Tibial artery (tissue), 4 donors: Measurements from ENCODE around the gene B3GALNT2.

Source experiments
- DNase-seq, 2 donors: peaks; one replicate each; pipeline ENCODE4 v3.0.0-alpha.2; 2019
- H3K27ac ChIP-seq, 2 donors: fragments of 200-600 bp; sonication (generic) in 1 of 2; 1 replicate in 1 of 2; 2 replicates in 1 of 2; pipeline ENCODE4 v1.5.1; 2018 to 2019; ENCODE audit warnings: mild to moderate bottlenecking in 1 of 2
- H3K27me3 ChIP-seq, 2 donors: fragments of 200-600 bp; sonication (generic) in 1 of 2; one replicate each; pipeline versions ENCODE4 v1.5.1 to v1.6.0; 2016 to 2019
- H3K36me3 ChIP-seq, 3 donors: fragments of 200-600 bp; sonication (generic) in 2 of 3; one replicate each; pipeline ENCODE4 v1.5.1; 2016 to 2019; ENCODE audit warnings: mild to moderate bottlenecking in 2 of 3
- H3K4me1 ChIP-seq, 4 donors: fragments of 200-600 bp; sonication (generic) in 2 of 4; 1 replicate in 3 of 4; 2 replicates in 1 of 4; pipeline ENCODE4 v1.5.1; 2016 to 2019
- H3K4me3 ChIP-seq, 2 donors: fragments of 200-600 bp; sonication (generic) in 1 of 2; 1 replicate in 1 of 2; 2 replicates in 1 of 2; pipeline ENCODE4 v1.5.1; 2018 to 2019; ENCODE audit warnings: mild to moderate bottlenecking in 2 of 2
- H3K9me3 ChIP-seq, 3 donors: fragments of 200-600 bp; sonication (generic) in 1 of 3; one replicate each; pipeline ENCODE4 v1.5.1; 2016 to 2019
- CTCF ChIP-seq, 2 experiments: fragments of 200-600 bp in 1 of 2; fragments of 450-650 bp in 1 of 2; IDR thresholded peaks; one replicate each; pipeline ENCODE4 v1.5.1; 2017 to 2019; ENCODE audit warnings: antibody characterized with exemption in 2 of 2, mild to moderate bottlenecking in 1 of 2, moderate library complexity in 1 of 2
- intact Hi-C: fragments of 100-400 bp; cut with DNase I; formaldehyde crosslinking; loops from one replicate; pipeline ENCODE4 v1.15.0; 2023; ENCODE audit warnings: low total_unique reads

B3GALNT2 gene

GRCh38 chr1:235454021-235454420 lies 50.2 kb downstream of the B3GALNT2 start:
- intact Hi-C loops: no loop called here
- Histone ChIP-seq H3K27ac (no peak overlapping the region), H3K9me3 (no peaks in the 10 kb centered on the region), H3K4me1 (no peaks in the 10 kb centered on the region), H3K27me3 (no peaks in the 10 kb centered on the region), H3K4me3 (no peak overlapping the region), H3K36me3 (peaks cover 38 to 62% (median 50%) of the 10 kb centered on the region in 3 donors)
- no peak for TF ChIP-seq CTCF (IDR thresholded peaks at IDR 0.05)
- DNase-seq: no peak

DNA sequence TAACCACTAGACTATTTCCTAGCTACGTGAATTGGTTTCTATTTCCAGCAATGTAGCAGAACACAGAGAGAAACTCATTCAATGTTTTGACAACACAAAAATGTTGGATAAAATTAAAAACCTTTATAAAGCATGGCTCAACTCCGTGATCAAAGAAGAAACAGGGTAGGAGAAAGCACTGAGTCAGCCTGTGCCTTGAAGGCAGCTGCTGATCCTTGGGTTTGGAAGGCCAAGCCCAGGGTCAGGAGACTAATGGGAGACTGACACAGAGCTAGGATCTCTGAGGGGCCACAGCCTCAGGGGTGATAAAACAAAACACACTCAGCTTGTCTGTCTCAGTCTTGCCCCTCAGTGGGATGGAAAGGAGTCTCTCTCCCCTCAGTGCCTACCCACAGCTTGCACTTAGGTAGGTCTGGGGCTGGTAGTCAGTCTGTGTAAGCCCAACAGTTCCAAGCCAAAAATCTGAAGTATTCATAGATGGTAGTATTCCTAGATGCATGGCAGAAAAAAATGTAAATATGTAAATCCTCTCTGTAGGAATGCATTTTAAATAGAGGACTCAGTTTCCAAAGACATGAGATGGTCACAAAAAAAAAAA lies 53.3 kb downstream of the B3GALNT2 start:
- H3K9me3 ChIP-seq: no peaks in the 10 kb centered on the region
- DNase-seq: no peak
- H3K27ac ChIP-seq: no peak overlapping the region
- TF ChIP-seq CTCF (IDR thresholded peaks at IDR 0.05): no peak
- no peaks in the 10 kb centered on the region for H3K27me3 ChIP-seq
- peaks cover 61 to 83% (median 70%) of the 10 kb centered on the region in 3 donors for H3K36me3 ChIP-seq
- H3K4me3 ChIP-seq: no peak overlapping the region
- no peaks in the 10 kb centered on the region for H3K4me1 ChIP-seq
- intact Hi-C loops: no loop called here

DNA sequence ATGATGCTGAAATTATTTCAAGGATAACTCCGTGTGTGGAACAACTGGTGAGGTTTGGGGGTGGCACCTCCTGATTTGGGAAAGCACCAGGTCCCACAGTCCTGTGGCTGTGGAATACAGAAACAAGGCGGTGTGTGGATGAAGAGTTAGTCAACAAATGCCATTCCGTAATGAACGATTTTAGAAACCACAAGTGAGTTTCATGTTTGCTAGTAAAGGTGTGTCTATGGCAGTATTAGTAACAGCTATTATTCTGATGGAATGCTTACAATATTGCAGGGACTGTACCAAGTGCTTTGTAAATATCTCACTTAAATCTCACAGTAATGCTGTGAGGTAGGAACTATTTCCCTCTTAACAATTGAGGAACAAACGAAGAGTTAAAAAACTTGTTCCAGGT lies 53.8 kb downstream of the B3GALNT2 start:
- Histone ChIP-seq H3K27ac (no peak overlapping the region), H3K4me3 (no peak overlapping the region), H3K4me1 (no peaks in the 10 kb centered on the region), H3K9me3 (no peaks in the 10 kb centered on the region), H3K36me3 (peaks cover 65 to 89% (median 74%) of the 10 kb centered on the region in 3 donors), H3K27me3 (no peaks in the 10 kb centered on the region)
- DNase-seq: no peak
- TF ChIP-seq CTCF (IDR thresholded peaks at IDR 0.05): no peak
- intact Hi-C loops: no loop called here

DNA sequence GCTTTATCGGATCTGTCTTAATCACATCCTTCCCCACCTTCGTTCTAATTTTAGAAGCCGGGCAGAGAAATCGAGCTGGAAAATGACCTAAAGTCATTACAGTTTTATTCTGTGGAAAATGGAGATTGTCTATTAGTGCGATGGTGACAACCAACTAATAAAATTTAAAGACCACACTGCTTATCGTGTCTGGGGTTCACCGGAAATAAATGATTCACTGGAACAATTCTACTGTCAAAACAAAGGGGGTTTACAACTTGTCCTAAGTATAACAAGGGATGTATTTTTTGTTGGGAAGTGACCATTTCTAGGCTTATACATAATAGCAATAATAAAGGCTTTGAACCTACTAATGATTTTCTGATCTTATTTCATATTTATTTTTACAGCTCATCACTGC lies 55.6 kb downstream of the B3GALNT2 start:
- no peak overlapping the region for H3K27ac ChIP-seq
- no peak for DNase-seq
- no peak overlapping the region for H3K4me3 ChIP-seq
- no peaks in the 10 kb centered on the region for H3K9me3 ChIP-seq
- no peaks in the 10 kb centered on the region for H3K27me3 ChIP-seq
- intact Hi-C loops: no loop called here
- H3K4me1 ChIP-seq: no peaks in the 10 kb centered on the region
- TF ChIP-seq CTCF (IDR thresholded peaks at IDR 0.05): no peak
- peaks cover 69 to 96% (median 78%) of the 10 kb centered on the region in 3 donors for H3K36me3 ChIP-seq

- no peak for TF ChIP-seq CTCF (IDR thresholded peaks at IDR 0.05)
- intact Hi-C loops: no loop called here
- Histone ChIP-seq H3K4me3 (no peak overlapping the region), H3K4me1 (no peaks in the 10 kb centered on the region), H3K27ac (peak overlapping the region in 1 of 2 donors; percentile 18), H3K9me3 (no peaks in the 10 kb centered on the region), H3K27me3 (no peaks in the 10 kb centered on the region), H3K36me3 (peaks cover 66 to 98% (median 90%) of the 10 kb centered on the region in 3 donors)
- no peak for DNase-seq
Measured at GRCh38 chr1:235442788-235443429, 61.3 kb downstream of the B3GALNT2 start.
